OCI-LY3 (cell line): Measurements from ENCODE around the gene ILRUN.
"Not testable (repeated sequence)": the region's sequence is repeated elsewhere in the genome, so short reads cannot be mapped to it uniquely, and the experiment has no call there.

Experiments
- H2AFZ ChIP-seq: fragments of 200-600, 300-600 bp; shearing (Covaris generic); 2 replicates; pipeline ENCODE4 v1.6.0; 2014; ENCODE audit warnings: antibody characterized with exemption, low read depth, low read length
- H3K27ac ChIP-seq: fragments of 200-600, 300-600 bp; sonication (generic); 2 replicates; pipeline ENCODE4 v1.5.1; 2014; ENCODE audit warnings: mild to moderate bottlenecking, low read length, moderate library complexity, mixed read lengths
- H3K27me3 ChIP-seq: fragments of 200-600, 300-600 bp; sonication (generic); 2 replicates; pipeline ENCODE4 v1.6.1; 2014; ENCODE audit warnings: low read depth, low read length, mixed read lengths
- H3K36me3 ChIP-seq: fragments of 200-600, 300-600 bp; sonication (generic); replicated peaks from 2 replicates; pipeline ENCODE3; 2014; ENCODE audit warnings: low read depth, low read length, mixed read lengths
- H3K4me1 ChIP-seq: fragments of 300-600, 200-600 bp; sonication (generic); 2 replicates; pipeline ENCODE4 v1.6.1; 2014; ENCODE audit warnings: low read length, mixed read lengths
- H3K4me2 ChIP-seq: fragments of 200-600, 300-600 bp; sonication (generic); 2 replicates; pipeline ENCODE4 v1.6.1; 2014; ENCODE audit warnings: low read length, mixed read lengths
- H3K4me3 ChIP-seq: fragments of 300-600, 200-600 bp; sonication (generic); 2 replicates; pipeline ENCODE4 v1.5.1; 2014; ENCODE audit warnings: antibody characterized with exemption, mild to moderate bottlenecking, low read length, moderate library complexity
- H3K79me2 ChIP-seq: fragments of 300-600, 200-600 bp; shearing (Covaris generic); 2 replicates; pipeline ENCODE4 v1.6.1; 2014; ENCODE audit warnings: mild to moderate bottlenecking, low read length, mixed read lengths
- H3K9ac ChIP-seq: fragments of 300-600, 200-600 bp; shearing (Covaris generic); 2 replicates; pipeline ENCODE4 v1.6.0; 2014; ENCODE audit warnings: mild to moderate bottlenecking, low read length, moderate library complexity
- H3K9me3 ChIP-seq: fragments of 200-600, 300-600 bp; shearing (Covaris generic); 2 replicates; pipeline ENCODE4 v1.6.1; 2014; ENCODE audit warnings: low read length, mixed read lengths; ENCODE audit not compliant: insufficient read depth
- H4K20me1 ChIP-seq: fragments of 200-600, 300-600 bp; sonication (generic); 2 replicates; pipeline ENCODE4 v1.6.1; 2016; ENCODE audit warnings: low read length, mixed read lengths; ENCODE audit not compliant: insufficient read depth
- CTCF ChIP-seq: fragments of 200-600, 300-600 bp; sonication (generic); IDR thresholded peaks from 2 replicates; pipeline ENCODE4 v1.5.1; 2014; ENCODE audit warnings: antibody characterized with exemption, low read length, low read depth
- EZH2phosphoT487 ChIP-seq: fragments of 200-600 bp; shearing (Covaris generic); IDR thresholded peaks from 2 replicates; pipeline ENCODE4 v1.6.1; 2018; ENCODE audit warnings: antibody characterized with exemption, mixed run types, low read depth

Gene ILRUN

GRCh38 chr6:34688956-34689355 is 7.6 kb downstream of the ILRUN start:
- Histone ChIP-seq H3K9ac (no peak overlapping the region), H3K36me3 (peaks cover 4% of the 10 kb centered on the region), H3K4me3 (no peak overlapping the region), H3K4me1 (peaks cover 18% of the 10 kb centered on the region), H3K79me2 (peaks cover 97% of the 10 kb centered on the region), H2AFZ (no peak overlapping the region), H3K27me3 (no peaks in the 10 kb centered on the region), H3K9me3 (no peaks in the 10 kb centered on the region), H4K20me1 (peaks cover 32% of the 10 kb centered on the region), H3K4me2 (no peak overlapping the region), H3K27ac (no peak overlapping the region)
- no peak for TF ChIP-seq EZH2phosphoT487
- TF ChIP-seq CTCF = no peak

- Histone ChIP-seq H3K9ac (no peak overlapping the region), H3K36me3 (peaks cover 4% of the 10 kb centered on the region), H4K20me1 (peaks cover 19% of the 10 kb centered on the region; the same call in 1 of the 2 replicates), H3K4me3 (no peak overlapping the region), H3K79me2 (peaks cover 95% of the 10 kb centered on the region), H3K9me3 (no peaks in the 10 kb centered on the region), H3K27me3 (no peaks in the 10 kb centered on the region), H3K4me1 (peaks cover 20% of the 10 kb centered on the region), H3K27ac (no peak overlapping the region), H2AFZ (no peak overlapping the region), H3K4me2 (no peak overlapping the region)
- TF ChIP-seq CTCF (no peak), EZH2phosphoT487 (no peak)
Measured at GRCh38 chr6:34684919-34685318, 11.6 kb downstream of the ILRUN start.

- TF ChIP-seq EZH2phosphoT487 = no peak
Measured at GRCh38 chr6:34684364-34684763, 12.2 kb downstream of the ILRUN start.

GRCh38 chr6:34680802-34681515 is 15.6 kb downstream of the ILRUN start:
- H3K27me3 ChIP-seq = no peaks in the 10 kb centered on the region
- H3K4me2 ChIP-seq = peak overlapping the region; percentile 30
- H3K27ac ChIP-seq = peak overlapping the region; percentile 43
- H3K4me1 ChIP-seq = peaks cover 30% of the 10 kb centered on the region
- no peak overlapping the region for H2AFZ ChIP-seq
- TF ChIP-seq EZH2phosphoT487 = no peak
- no peak for TF ChIP-seq CTCF
- H3K79me2 ChIP-seq = peaks cover 93% of the 10 kb centered on the region
- no peaks in the 10 kb centered on the region for H3K9me3 ChIP-seq
- H4K20me1 ChIP-seq = peaks cover 6% of the 10 kb centered on the region; the same call in 1 of the 2 replicates
- 0 out of 2 replicates have a peak overlapping the region, but pooled peaks have one; percentile 10 for H3K4me3 ChIP-seq
- peaks cover 7% of the 10 kb centered on the region for H3K36me3 ChIP-seq
- H3K9ac ChIP-seq = peak overlapping the region; percentile 4; the same call in 1 of the 2 replicates

More at GRCh38 chr6:34684364-34684763, 12.2 kb downstream of the ILRUN start:
- Histone ChIP-seq H3K79me2 (peaks cover 95% of the 10 kb centered on the region), H4K20me1 (peaks cover 13% of the 10 kb centered on the region; the same call in 1 of the 2 replicates), H3K4me2 (no peak overlapping the region), H3K27ac (no peak overlapping the region), H3K4me3 (no peak overlapping the region), H3K36me3 (peaks cover 4% of the 10 kb centered on the region), H3K9me3 (no peaks in the 10 kb centered on the region), H2AFZ (no peak overlapping the region), H3K4me1 (peaks cover 25% of the 10 kb centered on the region), H3K27me3 (no peaks in the 10 kb centered on the region), H3K9ac (no peak overlapping the region)

- not testable (repeated sequence) for H4K20me1 ChIP-seq, H3K27me3 ChIP-seq, H3K36me3 ChIP-seq, H3K9me3 ChIP-seq, H3K4me3 ChIP-seq, H2AFZ ChIP-seq
- H3K79me2 ChIP-seq = peaks cover 92% of the 10 kb centered on the region
- peak overlapping the region; percentile 28; the same call in 1 of the 2 replicates for H3K4me2 ChIP-seq
- H3K9ac ChIP-seq = peak overlapping the region; percentile 4; the same call in 1 of the 2 replicates
- H3K27ac ChIP-seq = peak overlapping the region; percentile 43; the same call in 1 of the 2 replicates
- peaks cover 36% of the 10 kb centered on the region for H3K4me1 ChIP-seq
Measured at GRCh38 chr6:34680313-34680712, 16.3 kb downstream of the ILRUN start.
